Pulmonary artery endothelial cell (primary cell): ENCODE measurements around the gene TUBD1. TPM values are rescaled to one million over a fixed set of nuclear protein-coding genes. Genes with fewer than 3 reads are reported as not detected.
A peak's percentile ranks its signal among the peaks of the same experiment; 100 is the strongest.
"Not testable (repeated sequence)": the region's sequence is repeated elsewhere in the genome, so short reads cannot be mapped to it uniquely, and the experiment has no call there.

Source experiments
- DNase-seq: peaks from one replicate; pipeline ENCODE4 v3.0.0-alpha.2; 2011; ENCODE audit warnings: low read depth, low spot score
- total RNA-seq: library from RNA; depleted of rRNA; stranded (reverse); fragments of >200 nt; gene quantifications from 2 replicates; pipeline ENCODE4 v1.2.3, GENCODE V29; 2014

The TUBD1 gene
- total RNA-seq = 6.8 and 11.5 TPM in 2 replicates

GRCh38 chr17:59892924-59893675 is at the start of gene TUBD1, which contains the start of gene RPS6KB1:
Gene TUBD1 (minus strand): TSS chr17:59892943. CDS start chr17:59891002, 1,941 bp downstream.
Gene RPS6KB1 (plus strand): TSS chr17:59893121. CDS start chr17:59893185, 64 bp downstream.
- DNase-seq = peak; percentile 99

GRCh38 chr17:59941131-59941530 is 48.4 kb upstream of the TUBD1 start:
- DNase-seq = no peak

GRCh38 chr17:59940697-59941096 is 48.0 kb upstream of the TUBD1 start:
- not testable (repeated sequence) for DNase-seq

- not testable (repeated sequence) for DNase-seq
Observed at GRCh38 chr17:59933317-59933716, 40.6 kb upstream of the TUBD1 start.

- not testable (repeated sequence) for DNase-seq
Observed at GRCh38 chr17:59930768-59931167, 38.0 kb upstream of the TUBD1 start.

GRCh38 chr17:59930121-59930520 is 37.4 kb upstream of the TUBD1 start:
- DNase-seq = not testable (repeated sequence)

GRCh38 chr17:59920637-59921036 is 27.9 kb upstream of the TUBD1 start:
- DNase-seq = not testable (repeated sequence)

GRCh38 chr17:59916446-59916845 is 23.7 kb upstream of the TUBD1 start:
- no peak for DNase-seq

GRCh38 chr17:59914274-59914854 is 21.6 kb upstream of the TUBD1 start:
- no peak for DNase-seq

GRCh38 chr17:59907467-59907866 is 14.7 kb upstream of the TUBD1 start:
- no peak for DNase-seq

GRCh38 chr17:59903455-59903854 is 10.7 kb upstream of the TUBD1 start:
- DNase-seq = no peak

- DNase-seq = no peak
Observed at GRCh38 chr17:59901604-59902003, 8.9 kb upstream of the TUBD1 start.

- DNase-seq = no peak
Observed at GRCh38 chr17:59899099-59899498, 6.4 kb upstream of the TUBD1 start.

GRCh38 chr17:59897090-59897489 is 4.3 kb upstream of the TUBD1 start:
- no peak for DNase-seq

GRCh38 chr17:59893676-59894100 is 945 bp upstream of the TUBD1 start:
- DNase-seq = no peak

GRCh38 chr17:59892251-59892923 is 356 bp downstream of the TUBD1 start:
- no peak for DNase-seq

GRCh38 chr17:59890720-59891119 is 2.0 kb downstream of the TUBD1 start:
- DNase-seq = no peak

GRCh38 chr17:59888145-59888750 is 4.5 kb downstream of the TUBD1 start:
- DNase-seq = no peak

- no peak for DNase-seq
Observed at GRCh38 chr17:59884861-59885260, 7.9 kb downstream of the TUBD1 start.

- DNase-seq = no peak
Observed at GRCh38 chr17:59878624-59879023, 14.1 kb downstream of the TUBD1 start.

- DNase-seq = no peak
Observed at GRCh38 chr17:59877965-59878364, 14.8 kb downstream of the TUBD1 start.

- no peak for DNase-seq
Observed at GRCh38 chr17:59876107-59876506, 16.6 kb downstream of the TUBD1 start.
